TTC549 (cell line): Measurements from ENCODE around the gene GPR34.

Source experiments
- FAIRE-seq: peaks from 2 replicates; lab custom pipeline; 2012; peaks lifted over from hg19 to GRCh38; lab: Jason Lieb, UNC

Gene GPR34

GRCh38 chrX:41734530-41734929 lies 45.8 kb downstream of the GPR34 start:
- no peak for FAIRE-seq

- FAIRE-seq, result no peak
These were observed 48.3 kb downstream of the GPR34 start for GRCh38 chrX:41737065-41737464.

GRCh38 chrX:41739871-41740270 lies 51.1 kb downstream of the GPR34 start:
- no peak for FAIRE-seq
